OCI-LY7 (cell line): ENCODE results near the gene NISCH. TPM values are rescaled to one million over a fixed set of nuclear protein-coding genes. Genes with fewer than 3 reads are reported as not detected.

Experiments
- BruUV-seq: library from RNA; stranded (reverse); fragments of 400-500 nt; replicated peaks from 2 replicates; lab custom pipeline; 2021; lab: Mats Ljungman, UMichigan
- CTCF ChIA-PET: fragments of 300-600 bp; sonication (Branson Sonifier 250); formaldehyde crosslinking; loops from one replicate; lab custom pipeline; 2022; ENCODE audit warnings: antibody characterized with exemption; ENCODE audit not compliant: unreplicated experiment; lab: Charles Lee
- POLR2A ChIA-PET: fragments of 300-600 bp; sonication (Branson Sonifier 250); formaldehyde crosslinking; loops from one replicate; lab custom pipeline; 2022; ENCODE audit warnings: antibody characterized with exemption; lab: Charles Lee
- DNase-seq: peaks from one replicate; pipeline ENCODE4 v3.0.0-alpha.2; 2015; ENCODE audit warnings: low spot score
- H2AFZ ChIP-seq: fragments of 200-600 bp; sonication (generic), shearing (Covaris generic); 2 replicates; pipeline ENCODE4 v1.6.1; 2014; ENCODE audit warnings: mild to moderate bottlenecking, antibody characterized with exemption, low read length, moderate library complexity
- H3K27ac ChIP-seq: fragments of 200-600 bp; sonication (generic); 2 replicates; pipeline ENCODE4 v1.5.1; 2014; ENCODE audit warnings: mixed run types, low read depth, mild to moderate bottlenecking, moderate library complexity, low read length, inconsistent platforms; ENCODE audit not compliant: poor library complexity, severe bottlenecking
- H3K36me3 ChIP-seq: fragments of 200-600 bp; sonication (generic); 2 replicates; pipeline ENCODE4 v1.6.1; 2014; ENCODE audit warnings: mild to moderate bottlenecking, antibody characterized with exemption, low read length, moderate library complexity, mixed read lengths; ENCODE audit not compliant: insufficient read depth
- H3K4me1 ChIP-seq: fragments of 200-600 bp; sonication (generic); 2 replicates; pipeline ENCODE4 v1.5.1; 2014; ENCODE audit warnings: mild to moderate bottlenecking, low read length; ENCODE audit not compliant: insufficient read depth, poor library complexity, severe bottlenecking
- H3K4me2 ChIP-seq: fragments of 200-600 bp; sonication (generic); 2 replicates; pipeline ENCODE4 v1.6.1; 2014; ENCODE audit warnings: mild to moderate bottlenecking, low read length
- H3K4me3 ChIP-seq: fragments of 200-600 bp; sonication (generic); 2 replicates; pipeline ENCODE4 v1.5.1; 2014; ENCODE audit warnings: mild to moderate bottlenecking, low read depth, low read length; ENCODE audit not compliant: poor library complexity, severe bottlenecking
- H3K79me2 ChIP-seq: fragments of 200-600 bp; sonication (generic); 2 replicates; pipeline ENCODE4 v1.6.1; 2016; ENCODE audit warnings: low read depth, mild to moderate bottlenecking, low read length, moderate library complexity, mixed read lengths; ENCODE audit not compliant: insufficient read depth
- H3K9me2 ChIP-seq: fragments of 200-600 bp; sonication (generic); 2 replicates; pipeline ENCODE4 v1.6.1; 2016; ENCODE audit warnings: mild to moderate bottlenecking, low read length, mixed read lengths; ENCODE audit not compliant: insufficient read depth
- H3K9me3 ChIP-seq: fragments of 200-600 bp; sonication (generic); 2 replicates; pipeline ENCODE4 v1.6.1; 2014; ENCODE audit warnings: mild to moderate bottlenecking, mixed run types, low read length, mixed read lengths
- H4K20me1 ChIP-seq: fragments of 200-600 bp; sonication (generic); 2 replicates; pipeline ENCODE4 v1.6.1; 2014; ENCODE audit warnings: mild to moderate bottlenecking, antibody characterized with exemption, low read length, moderate library complexity, mixed read lengths; ENCODE audit not compliant: insufficient read depth
- EZH2phosphoT487 ChIP-seq: fragments of 200-600 bp; sonication (generic); IDR thresholded peaks from 2 replicates; pipeline ENCODE4 v1.6.1; 2018; ENCODE audit warnings: low read depth, borderline replicate concordance, mild to moderate bottlenecking, mixed run types, antibody characterized with exemption, low read length, moderate library complexity, mixed read lengths
- intact Hi-C: fragments of 100-400 bp; cut with micrococcal nuclease; formaldehyde crosslinking; loops from one replicate; pipeline ENCODE4 v1.10.0; 2022; ENCODE audit not compliant: unreplicated experiment
- total RNA-seq, 2 experiments: library from RNA; depleted of rRNA in 1 of 2; stranded (reverse); fragments of >200 nt in 1 of 2; shearing (Covaris generic) in 1 of 2; gene quantifications; 2 replicates each; pipeline ENCODE4 v1.2.3, GENCODE V29; 2014 to 2022
- TF ChIP-seq, protein P1 (sequence below): fragments of 200-600 bp; sonication (generic); conservative IDR thresholded peaks from 2 replicates; pipeline ENCODE4 v1.5.1; 2014; ENCODE audit warnings: mild to moderate bottlenecking, antibody characterized with exemption, low read length, moderate library complexity, mixed read lengths

NISCH gene
- total RNA-seq, 2 experiments from 2014 or later: 60.5 to 73.3 TPM

DNA sequence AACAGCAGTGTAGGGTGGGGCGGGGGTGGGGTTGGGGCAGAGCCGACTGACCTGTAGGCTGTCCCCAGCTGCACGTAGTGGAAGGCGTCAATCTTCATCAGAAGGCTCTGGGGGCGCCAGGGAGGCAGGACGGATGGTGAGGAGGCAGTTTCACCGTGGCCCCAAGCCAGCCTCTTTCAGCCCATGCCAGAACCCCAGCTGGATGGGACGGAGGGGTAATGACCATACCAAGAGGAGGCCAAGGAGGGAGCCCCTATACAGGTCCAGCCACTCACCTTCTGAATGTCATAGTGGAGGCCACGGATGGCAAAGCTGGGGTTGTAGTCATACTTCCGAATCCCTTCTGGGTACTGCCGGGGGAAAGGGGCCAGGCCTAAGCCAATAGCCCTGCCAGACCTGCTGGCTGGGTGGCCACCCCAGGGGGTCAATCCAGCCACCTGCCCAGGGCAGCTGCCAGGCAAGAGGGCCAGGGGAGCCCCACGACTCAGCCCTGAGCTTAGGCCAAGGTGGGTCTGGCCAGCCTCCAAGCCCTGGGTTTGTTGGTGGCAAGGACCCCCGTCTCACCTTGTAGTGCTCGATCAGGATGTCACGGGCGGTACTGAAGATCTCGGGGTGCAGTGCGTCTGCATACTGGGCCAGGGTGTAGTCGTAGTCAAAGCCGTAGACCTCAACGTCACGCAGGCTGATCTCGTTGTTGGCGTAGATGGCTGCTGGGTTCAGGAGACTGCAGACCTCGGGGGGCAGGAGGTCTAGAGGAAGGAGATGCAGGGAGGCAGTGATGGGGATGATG lies 73.4 kb downstream of the NISCH start:
- TF ChIP-seq, protein P1, sequence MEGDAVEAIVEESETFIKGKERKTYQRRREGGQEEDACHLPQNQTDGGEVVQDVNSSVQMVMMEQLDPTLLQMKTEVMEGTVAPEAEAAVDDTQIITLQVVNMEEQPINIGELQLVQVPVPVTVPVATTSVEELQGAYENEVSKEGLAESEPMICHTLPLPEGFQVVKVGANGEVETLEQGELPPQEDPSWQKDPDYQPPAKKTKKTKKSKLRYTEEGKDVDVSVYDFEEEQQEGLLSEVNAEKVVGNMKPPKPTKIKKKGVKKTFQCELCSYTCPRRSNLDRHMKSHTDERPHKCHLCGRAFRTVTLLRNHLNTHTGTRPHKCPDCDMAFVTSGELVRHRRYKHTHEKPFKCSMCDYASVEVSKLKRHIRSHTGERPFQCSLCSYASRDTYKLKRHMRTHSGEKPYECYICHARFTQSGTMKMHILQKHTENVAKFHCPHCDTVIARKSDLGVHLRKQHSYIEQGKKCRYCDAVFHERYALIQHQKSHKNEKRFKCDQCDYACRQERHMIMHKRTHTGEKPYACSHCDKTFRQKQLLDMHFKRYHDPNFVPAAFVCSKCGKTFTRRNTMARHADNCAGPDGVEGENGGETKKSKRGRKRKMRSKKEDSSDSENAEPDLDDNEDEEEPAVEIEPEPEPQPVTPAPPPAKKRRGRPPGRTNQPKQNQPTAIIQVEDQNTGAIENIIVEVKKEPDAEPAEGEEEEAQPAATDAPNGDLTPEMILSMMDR: no peak
- BruUV-seq: no TSS peak
- Histone ChIP-seq H3K79me2 (peaks cover 12% of the 10 kb centered on the region; the same call in 1 of the 2 replicates), H3K9me3 (no peaks in the 10 kb centered on the region), H3K4me2 (no peak overlapping the region), H3K36me3 (peaks cover 31% of the 10 kb centered on the region), H2AFZ (no peak overlapping the region), H3K4me1 (peaks cover 14% of the 10 kb centered on the region), H3K27ac (no peak overlapping the region), H4K20me1 (0 out of 2 replicates have a peak, but pooled peaks cover 6% of the 10 kb centered on the region), H3K9me2 (no peaks in the 10 kb centered on the region), H3K4me3 (no peak overlapping the region)
- ChIA-PET POLR2A (interaction anchor here (0.6 kb wide), 1 partner anchor 24 kb away, joined by 4 read pairs; no protein-coding TSS in a partner anchor), CTCF (no interaction called here)
- intact Hi-C loops: no loop called here
- no peak for DNase-seq

DNA sequence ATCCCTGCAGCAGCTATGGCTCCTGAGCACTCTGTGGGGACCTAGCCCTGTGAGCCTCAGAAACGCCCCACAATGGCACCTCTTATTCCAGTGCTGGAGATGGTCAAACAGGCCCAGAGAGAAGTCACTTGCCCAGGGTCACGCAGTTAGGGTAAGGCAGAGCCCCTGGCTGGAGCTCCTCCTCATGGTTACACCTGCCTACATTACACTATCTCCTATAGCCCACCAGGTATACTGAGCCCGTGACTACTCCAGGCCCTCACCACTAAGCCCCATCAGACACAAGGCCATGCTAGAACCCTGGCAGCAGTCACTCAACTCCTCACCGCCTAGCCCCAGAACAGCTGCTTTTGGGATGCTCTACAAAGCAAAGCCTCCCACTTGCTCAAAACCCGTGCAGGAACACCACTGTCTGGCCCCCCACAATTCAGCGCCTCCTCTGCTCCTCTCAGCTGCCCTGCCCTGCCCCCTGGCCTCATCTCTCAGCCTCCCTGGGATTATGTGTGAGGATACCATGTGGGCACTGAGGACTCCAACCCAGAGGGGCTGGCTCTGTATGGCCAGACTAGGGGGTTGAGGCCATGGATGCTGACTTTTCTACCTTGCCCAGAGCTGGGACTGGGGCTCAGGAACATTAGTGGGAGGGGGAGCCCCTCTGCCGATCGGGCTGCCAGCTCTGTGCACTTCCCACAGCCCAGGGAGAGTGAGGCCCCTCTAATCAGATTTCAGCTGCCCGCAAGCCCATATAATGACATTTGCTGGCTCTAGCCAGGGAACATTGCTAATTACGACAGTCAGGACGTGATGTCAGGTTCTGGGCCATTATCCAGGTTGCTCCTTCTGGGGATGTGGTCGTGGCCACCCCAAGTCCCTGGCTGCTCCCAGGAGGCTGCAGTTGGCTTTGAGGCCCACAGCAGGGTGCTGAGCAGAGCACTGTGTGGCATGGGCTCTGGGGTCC lies 74.3 kb downstream of the NISCH start:
- Histone ChIP-seq H3K4me1 (peaks cover 22% of the 10 kb centered on the region), H4K20me1 (0 out of 2 replicates have a peak, but pooled peaks cover 6% of the 10 kb centered on the region), H3K4me2 (no peak overlapping the region), H3K4me3 (no peak overlapping the region), H2AFZ (no peak overlapping the region), H3K9me2 (no peaks in the 10 kb centered on the region), H3K36me3 (peaks cover 24% of the 10 kb centered on the region), H3K79me2 (peaks cover 12% of the 10 kb centered on the region; the same call in 1 of the 2 replicates), H3K9me3 (no peaks in the 10 kb centered on the region), H3K27ac (no peak overlapping the region)
- ChIA-PET CTCF (no interaction called here), POLR2A (no interaction called here)
- DNase-seq: no peak
- TF ChIP-seq EZH2phosphoT487: no peak
- TF ChIP-seq, protein P1: no peak
- intact Hi-C loops: no loop called here
- BruUV-seq: no TSS peak
